Keratinocyte (primary cell): ENCODE measurements around the gene IFITM5. TPM values are rescaled to one million over a fixed set of nuclear protein-coding genes. Genes with fewer than 3 reads are reported as not detected.

Experiments
- DNase-seq: peaks from one replicate; pipeline ENCODE4 v3.0.0-alpha.2; 2011; ENCODE audit warnings: low read depth, missing footprints, low spot score
- FAIRE-seq: peaks from 2 replicates; lab custom pipeline; 2011; peaks lifted over from hg19 to GRCh38; lab: Jason Lieb, UNC
- H2AFZ ChIP-seq: 2 replicates; pipeline ENCODE4 v1.6.0; 2012; ENCODE audit warnings: low read length, control low read depth, inconsistent platforms; ENCODE audit not compliant: control insufficient read depth
- H3K27ac ChIP-seq: 2 replicates; pipeline ENCODE4 v1.5.1; 2011; ENCODE audit warnings: low read length; ENCODE audit not compliant: control insufficient read depth, insufficient read depth
- H3K27me3 ChIP-seq: 3 replicates; pipeline ENCODE4 v1.6.0; 2011; ENCODE audit warnings: low read length; ENCODE audit not compliant: control insufficient read depth, insufficient read depth; ENCODE audit errors: extremely low read depth
- H3K36me3 ChIP-seq, 2 experiments: 2 replicates in 1 of 2; 3 replicates in 1 of 2; pipeline ENCODE4 v1.5.1; 2011; ENCODE audit warnings: low read length in 2 of 2, mild to moderate bottlenecking in 1 of 2; ENCODE audit not compliant: control insufficient read depth in 2 of 2, insufficient read depth in 2 of 2; ENCODE audit errors: extremely low read depth in 1 of 2
- H3K4me1 ChIP-seq: 3 replicates; pipeline ENCODE4 v1.5.1; 2011; ENCODE audit warnings: low read length; ENCODE audit not compliant: control insufficient read depth, insufficient read depth; ENCODE audit errors: extremely low read depth
- H3K4me2 ChIP-seq: 3 replicates; pipeline ENCODE4 v1.6.0; 2011; ENCODE audit warnings: low read depth, low read length; ENCODE audit not compliant: control insufficient read depth, insufficient read depth; ENCODE audit errors: extremely low read depth
- H3K4me3 ChIP-seq, 3 experiments: fragments of 200-600 bp in 1 of 3; sonication (generic) in 1 of 3; 2 replicates in 2 of 3; 3 replicates in 1 of 3; pipeline ENCODE4 v1.5.1; 2011 to 2016; ENCODE audit warnings: low read length in 3 of 3, mild to moderate bottlenecking in 3 of 3, control low read depth in 2 of 3, inconsistent platforms in 1 of 3, low read depth in 1 of 3, mixed read lengths in 1 of 3, mixed run types in 1 of 3, moderate library complexity in 1 of 3; ENCODE audit not compliant: control insufficient read depth in 2 of 3, insufficient read depth in 2 of 3; ENCODE audit errors: extremely low read depth in 1 of 3
- H3K79me2 ChIP-seq: 2 replicates; pipeline ENCODE4 v1.6.0; 2012; ENCODE audit warnings: low read length; ENCODE audit not compliant: control insufficient read depth, insufficient read depth
- H3K9ac ChIP-seq: 3 replicates; pipeline ENCODE4 v1.6.0; 2011; ENCODE audit warnings: low read length; ENCODE audit not compliant: control insufficient read depth, insufficient read depth; ENCODE audit errors: extremely low read depth
- H3K9me1 ChIP-seq: 3 replicates; pipeline ENCODE4 v1.6.0; 2011; ENCODE audit warnings: low read length; ENCODE audit not compliant: control insufficient read depth, insufficient read depth; ENCODE audit errors: extremely low read depth
- H3K9me3 ChIP-seq: 2 replicates; pipeline ENCODE4 v1.5.1; 2012; ENCODE audit warnings: low read depth, low read length; ENCODE audit not compliant: control insufficient read depth
- H4K20me1 ChIP-seq: 3 replicates; pipeline ENCODE4 v1.6.0; 2011; ENCODE audit warnings: low read length; ENCODE audit not compliant: control insufficient read depth, insufficient read depth; ENCODE audit errors: extremely low read depth
- CTCF ChIP-seq, 3 experiments: IDR thresholded peaks in 1 of 3; conservative IDR thresholded peaks in 1 of 3; optimal IDR thresholded peaks in 1 of 3; 2 replicates in 2 of 3; 3 replicates in 1 of 3; pipeline versions ENCODE3 to v1.5.1; 2011; ENCODE audit warnings: low read length in 3 of 3, mild to moderate bottlenecking in 3 of 3, moderate library complexity in 2 of 3, control low read depth in 1 of 3, inconsistent platforms in 1 of 3; ENCODE audit not compliant: insufficient read depth in 2 of 3; ENCODE audit errors: extremely low read depth in 1 of 3
- EZH2 ChIP-seq: IDR thresholded peaks from one replicate; pipeline ENCODE4 v1.6.1; 2012; ENCODE audit warnings: inconsistent platforms, mild to moderate bottlenecking, low read length, moderate library complexity
- dilution Hi-C: fragments of 300-500 bp; cut with MboI; formaldehyde crosslinking; loops from one replicate; pipeline ENCODE4 v1.7.0; 2020; ENCODE audit warnings: low sequenced_read_pairs; ENCODE audit not compliant: extremely low pct_ligation_motif_present
- polyA plus RNA-seq, 5 experiments: library from polyadenylated mRNA; depleted of rRNA in 3 of 5; stranded (reverse) in 3 of 5; stranded (forward) in 1 of 5; unstranded in 1 of 5; fragments of >200 nt; gene quantifications; 1 replicate in 1 of 5; 2 replicates in 3 of 5; 3 replicates in 1 of 5; pipeline versions ENCODE4 v1.2.1 to v1.2.3, GENCODE V29; 2011 to 2012; ENCODE audit warnings: missing spikeins in 2 of 5, low read depth in 1 of 5, low replicate concordance in 1 of 5

Gene IFITM5
- polyA plus RNA-seq, 1 donor (not counting 4 experiments of a cell fraction or from before 2014, with no cell fraction given): not detected

- Histone ChIP-seq H3K79me2 (no peaks in the 10 kb centered on the region), H2AFZ (no peak overlapping the region), H3K9me1 (no peaks in the 10 kb centered on the region), H3K9me3 (no peaks in the 10 kb centered on the region), H3K4me2 (no peak overlapping the region), H3K4me3 (no peak overlapping the region), H3K27ac (no peak overlapping the region), H3K4me1 (no peaks in the 10 kb centered on the region), H3K9ac (no peak overlapping the region), H4K20me1 (no peaks in the 10 kb centered on the region), H3K36me3 (no peaks in the 10 kb centered on the region), H3K27me3 (peaks cover 23% of the 10 kb centered on the region)
- dilution Hi-C loops: no loop called here
- TF ChIP-seq EZH2 (no peak), CTCF (optimal IDR thresholded peaks at IDR 0.05 in 1 of 3, IDR thresholded peaks at IDR 0.05 in 1 of 3, conservative IDR thresholded peaks at IDR 0.05 in 1 of 3; ENCODE audit: extremely low read depth in 1 of 3, insufficient read depth in 2 of 3, low read length in 3 of 3) (no peak)
- no peak for DNase-seq
- FAIRE-seq: no peak
These were observed 817 bp upstream of the IFITM5 start for GRCh38 chr11:299951-300735.

GRCh38 chr11:298406-299065, 790 bp downstream of the IFITM5 start:
- Histone ChIP-seq H4K20me1 (no peaks in the 10 kb centered on the region), H3K27ac (no peak overlapping the region), H3K9me1 (no peaks in the 10 kb centered on the region), H2AFZ (no peak overlapping the region), H3K79me2 (no peaks in the 10 kb centered on the region), H3K4me2 (no peak overlapping the region), H3K9ac (no peak overlapping the region), H3K4me1 (no peaks in the 10 kb centered on the region), H3K9me3 (no peaks in the 10 kb centered on the region), H3K27me3 (peaks cover 23% of the 10 kb centered on the region), H3K4me3 (no peak overlapping the region), H3K36me3 (no peaks in the 10 kb centered on the region)
- no peak for DNase-seq
- dilution Hi-C loops: no loop called here
- TF ChIP-seq EZH2 (no peak), CTCF (optimal IDR thresholded peaks at IDR 0.05 in 1 of 3, IDR thresholded peaks at IDR 0.05 in 1 of 3, conservative IDR thresholded peaks at IDR 0.05 in 1 of 3; ENCODE audit: extremely low read depth in 1 of 3, insufficient read depth in 2 of 3, low read length in 3 of 3) (no peak)
- no peak for FAIRE-seq
